ENCODE measurements around the gene CCDC3.
"Not testable (repeated sequence)": the region's sequence is repeated elsewhere in the genome, so short reads cannot be mapped to it uniquely, and the experiment has no call there.

The CCDC3 gene

DNA sequence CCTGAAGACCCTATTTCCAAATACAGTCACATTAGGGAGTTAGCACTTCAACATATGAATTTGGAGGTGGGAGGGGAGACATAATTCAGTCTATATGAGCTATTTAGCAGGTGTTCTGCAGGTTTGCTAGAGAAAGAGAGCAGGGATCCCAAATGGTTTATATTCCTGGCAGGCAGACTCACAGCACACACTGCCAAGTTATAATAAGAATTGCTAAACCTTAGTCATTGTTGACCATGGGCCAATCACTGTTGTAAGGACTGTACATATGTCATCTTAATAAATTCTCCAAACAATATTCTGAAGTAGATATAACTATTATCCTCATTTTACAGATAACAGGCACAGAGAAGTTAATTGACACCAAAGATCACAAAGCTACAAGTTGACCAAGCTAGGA is 1.5 kb upstream of the CCDC3 start:
- no peak for DNase-seq
- intact Hi-C loops (cut with DNase I), result no loop called here

DNA sequence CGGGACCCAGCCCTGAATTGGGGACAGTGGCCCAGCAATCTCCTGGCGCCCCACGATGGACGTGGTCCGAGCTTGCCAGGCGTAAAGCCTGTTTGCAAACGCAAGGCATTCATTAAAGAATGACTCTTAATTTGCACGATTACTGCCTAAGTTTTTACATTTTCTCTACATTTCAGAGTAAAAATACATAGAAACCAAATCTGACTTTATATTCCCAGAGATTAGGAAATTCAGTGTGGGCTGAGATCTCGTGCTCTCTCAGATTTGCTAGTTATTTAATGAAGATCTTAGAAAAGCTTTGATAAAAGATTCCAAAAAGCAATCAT is 337 bp upstream of the CCDC3 start:
- intact Hi-C loops (cut with DNase I), result no loop called here
- peak in 3 of 10 donors; percentile 37 to 88 (median 85) for DNase-seq

DNA sequence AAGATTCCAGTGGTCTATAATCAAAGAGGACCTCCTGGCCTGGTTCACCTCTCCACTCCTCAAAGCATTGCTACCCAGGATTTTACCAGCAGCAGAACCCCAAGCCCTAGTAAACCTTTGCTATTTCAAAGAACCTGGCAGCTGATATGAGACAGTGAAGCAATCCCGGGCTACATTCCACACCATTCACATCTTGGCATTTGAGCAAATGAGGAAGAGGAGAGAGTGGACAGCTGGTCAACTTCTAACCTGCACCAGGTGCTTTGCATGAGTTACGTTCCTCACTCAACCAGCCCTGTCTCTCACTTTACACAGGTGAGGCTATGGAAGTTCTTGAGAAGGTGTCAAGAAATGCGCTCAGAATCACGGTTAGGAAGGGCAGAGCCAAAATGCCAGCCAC is 1.1 kb downstream of the CCDC3 start:
- intact Hi-C loops (cut with DNase I), result no loop called here
- DNase-seq, result no peak

DNA sequence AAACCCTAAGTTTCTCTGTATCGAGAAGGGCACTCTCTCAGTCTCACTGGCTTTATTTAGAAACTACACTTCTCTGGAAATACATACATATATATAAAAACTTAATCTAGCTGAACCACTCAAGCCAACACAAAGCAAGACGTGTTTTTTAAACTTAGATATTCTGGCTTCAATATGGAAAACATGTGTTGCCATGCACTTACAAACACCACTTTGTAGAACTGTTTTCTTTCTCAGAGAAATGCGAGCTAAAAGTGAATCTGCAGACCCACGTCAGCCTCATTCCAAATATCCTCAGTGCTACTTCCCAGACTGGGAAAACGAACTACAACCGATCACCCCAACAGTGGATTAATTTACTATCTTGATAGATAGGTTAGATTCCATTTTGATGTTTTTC is 1.7 kb downstream of the CCDC3 start:
- intact Hi-C loops (cut with DNase I), result no loop called here
- no peak for DNase-seq

DNA sequence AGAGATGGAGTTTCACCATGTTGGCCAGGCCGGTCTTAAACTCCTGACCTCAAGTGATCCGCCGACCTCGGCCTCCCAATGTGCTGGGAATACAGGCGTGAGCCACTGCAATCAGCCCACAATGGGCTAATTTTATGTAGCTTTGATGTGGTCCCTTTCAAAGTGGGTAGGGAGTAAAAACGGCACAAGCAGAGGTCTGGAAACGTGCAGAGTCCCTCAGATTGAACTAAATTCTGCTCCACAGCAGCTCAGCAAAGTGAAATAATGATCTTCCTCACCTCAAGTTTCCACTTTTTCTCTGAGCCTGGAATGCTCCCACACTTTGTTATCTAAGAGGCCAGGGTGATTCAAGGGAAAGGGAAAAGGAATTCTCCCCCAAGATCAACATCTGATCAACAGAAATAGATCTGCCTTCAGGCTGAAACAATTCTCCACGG is 6.1 kb downstream of the CCDC3 start:
- intact Hi-C loops (cut with DNase I), result no loop called here
- DNase-seq, result no peak

DNA sequence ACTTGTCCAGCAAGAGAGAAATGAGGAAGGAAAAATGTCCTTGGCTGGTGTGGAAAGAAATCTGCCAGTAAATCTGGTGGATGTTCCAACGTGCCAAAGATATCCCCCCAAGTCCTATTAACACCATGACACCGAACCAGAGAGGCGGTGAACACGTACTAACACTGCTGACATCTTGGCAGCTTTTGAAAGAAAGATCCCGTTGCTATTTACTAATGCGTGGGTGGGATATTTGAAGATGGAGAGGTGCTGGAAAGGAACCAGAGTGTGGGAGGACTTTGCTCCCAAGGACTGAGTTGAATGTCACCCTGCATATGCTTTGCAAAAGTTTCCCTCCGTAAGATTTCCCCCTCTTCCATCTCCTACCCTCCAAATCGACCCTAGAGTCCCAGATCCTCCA is 7.9 kb downstream of the CCDC3 start:
- DNase-seq, result no peak
- intact Hi-C loops (cut with DNase I), result no loop called here

DNA sequence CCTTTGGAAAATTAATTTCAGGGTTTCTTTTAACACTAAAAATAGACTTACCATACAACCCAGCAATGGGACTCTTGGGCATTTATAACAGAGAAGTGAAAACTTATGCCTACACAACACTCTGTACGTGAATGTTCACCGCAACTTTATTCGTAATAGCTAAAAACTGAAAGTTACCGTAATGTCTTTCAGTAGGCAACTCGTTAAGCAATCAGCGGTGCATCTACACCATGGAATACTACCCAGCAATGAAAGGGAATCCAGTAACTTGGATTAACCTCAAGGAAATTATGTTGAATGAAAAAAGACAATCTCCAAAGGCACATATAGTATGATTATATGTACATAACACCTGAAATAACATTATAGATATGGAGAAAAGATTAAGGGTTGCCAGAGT is 16.2 kb downstream of the CCDC3 start:
- no peak for DNase-seq
- intact Hi-C loops (cut with DNase I), result no loop called here

DNA sequence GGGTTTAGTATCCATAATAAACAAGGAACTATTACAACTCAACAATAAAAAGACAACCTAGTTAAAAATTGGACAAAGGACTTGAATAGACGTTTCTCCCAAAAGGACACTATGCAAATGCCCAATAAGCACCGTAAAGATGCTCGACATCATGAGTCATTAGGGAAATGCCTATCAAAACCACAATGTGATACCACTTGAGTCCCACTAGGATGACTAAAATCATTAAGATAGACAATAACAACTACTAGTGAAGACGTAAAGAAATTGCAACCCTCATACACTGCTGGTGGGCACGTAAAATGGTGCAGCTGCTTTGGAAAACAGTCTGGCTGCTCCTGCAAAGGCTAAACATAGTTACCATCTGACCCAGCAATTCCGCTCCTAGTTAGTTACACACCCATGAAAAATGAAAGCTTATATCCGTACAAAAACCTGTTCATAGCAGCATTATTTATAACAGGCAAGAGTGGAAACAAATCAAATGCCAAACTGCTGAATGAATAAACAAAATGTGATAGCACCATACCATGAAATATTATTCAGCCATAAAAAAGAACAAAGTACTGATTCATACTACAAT is 17.3 kb downstream of the CCDC3 start:
- no peak for DNase-seq
- intact Hi-C loops (cut with DNase I), result no loop called here

DNA sequence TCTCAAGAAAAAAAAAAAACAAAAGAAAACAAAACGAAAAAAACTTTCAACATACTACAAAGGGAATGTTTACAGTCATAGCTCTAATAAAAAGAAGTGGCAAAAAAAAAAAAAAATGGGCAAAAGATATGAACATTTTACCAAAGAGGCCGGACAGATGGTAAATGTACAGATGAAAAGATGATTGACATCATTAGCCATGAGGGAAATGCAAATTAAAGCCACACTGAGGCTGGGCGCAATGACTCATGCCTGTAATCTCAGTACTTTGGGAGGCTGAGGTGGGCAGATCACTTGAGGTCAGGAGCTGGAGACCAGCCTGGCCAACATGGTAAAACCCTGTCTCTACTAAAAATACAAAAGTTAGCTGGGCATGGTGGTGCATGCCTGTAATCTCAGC is 17.9 kb downstream of the CCDC3 start:
- DNase-seq; intact Hi-C loops (cut with DNase I): not testable (repeated sequence)

DNA sequence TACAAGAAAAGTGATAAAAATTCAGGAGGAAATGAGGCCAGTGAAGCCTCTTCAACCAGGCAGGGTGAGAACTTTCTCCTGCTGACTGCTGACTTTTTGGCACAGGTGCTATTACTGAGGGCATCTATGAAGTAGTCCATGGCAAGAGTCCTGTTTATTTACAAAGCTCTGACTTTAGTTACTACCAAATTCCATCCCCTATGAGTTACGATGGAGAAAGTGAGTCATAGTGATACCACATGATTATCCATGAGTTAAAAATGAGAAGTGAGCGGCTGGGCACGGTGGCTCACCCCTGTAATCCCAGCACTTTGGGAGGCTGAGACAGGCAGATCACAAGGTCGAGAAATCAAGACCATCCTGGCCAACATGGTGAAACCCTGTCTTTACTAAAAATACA is 19.9 kb downstream of the CCDC3 start:
- DNase-seq, result no peak
- intact Hi-C loops (cut with DNase I), result no loop called here

DNA sequence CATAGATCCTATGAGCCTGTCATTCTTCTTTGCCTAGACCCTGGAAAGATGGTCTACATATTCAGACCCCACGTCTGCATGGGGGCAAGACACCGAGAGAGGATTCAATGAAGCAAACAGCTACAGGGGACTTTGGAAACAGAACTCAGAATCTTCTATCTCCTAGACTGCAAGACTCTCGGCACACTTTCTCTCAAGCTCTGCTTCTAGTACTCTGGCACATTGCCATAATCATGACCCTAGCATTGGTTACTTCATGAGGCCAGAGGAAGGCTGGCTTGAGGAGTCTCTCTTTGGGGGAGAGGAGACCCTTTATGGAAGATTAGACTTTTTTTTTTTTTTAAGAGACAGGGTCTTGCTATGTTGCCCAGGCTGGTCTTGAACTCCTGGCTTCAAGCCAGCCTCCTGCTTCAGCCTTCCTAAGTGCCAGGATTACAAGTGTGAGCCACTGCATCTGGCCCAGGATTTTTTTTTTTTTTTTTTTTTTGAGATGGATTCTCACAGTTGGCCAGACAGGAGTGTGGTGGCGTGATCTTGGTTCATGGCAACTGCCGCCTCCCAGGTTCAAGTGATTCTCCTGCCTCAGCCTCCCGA is 20.7 kb downstream of the CCDC3 start:
- DNase-seq, result no peak

DNA sequence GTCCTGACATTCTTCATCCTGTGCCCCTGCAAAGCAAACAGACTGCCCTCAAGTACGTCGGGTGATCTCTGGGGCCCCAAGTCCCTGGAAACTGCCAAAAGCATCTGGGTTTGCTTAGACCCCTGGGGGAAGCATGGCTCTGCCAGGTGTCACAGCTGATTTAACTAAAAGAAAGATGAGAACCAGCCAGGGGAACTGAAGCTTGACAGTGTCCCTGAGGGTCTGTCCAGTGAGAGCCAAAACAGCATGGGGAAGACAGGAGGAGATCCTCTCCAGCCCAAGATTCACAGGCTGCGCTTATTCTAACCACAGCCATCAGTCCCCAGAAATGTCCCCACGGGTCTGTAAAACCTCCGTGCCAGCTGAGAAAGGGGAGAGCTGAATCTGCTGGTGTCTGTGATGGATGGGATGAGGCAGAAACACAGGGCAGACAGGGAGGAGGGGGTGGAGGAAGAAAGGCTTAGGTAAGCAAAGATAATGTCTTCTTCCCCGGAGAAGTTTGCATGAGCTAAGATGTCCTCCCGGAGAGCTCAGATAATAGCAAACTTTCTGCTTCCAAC is 21.3 kb downstream of the CCDC3 start:
- intact Hi-C loops (cut with DNase I), result no loop called here
- no peak for DNase-seq

More for the DNA sequence above, 20.7 kb downstream of the CCDC3 start:
- intact Hi-C loops (cut with DNase I), result no loop called here

DNA sequence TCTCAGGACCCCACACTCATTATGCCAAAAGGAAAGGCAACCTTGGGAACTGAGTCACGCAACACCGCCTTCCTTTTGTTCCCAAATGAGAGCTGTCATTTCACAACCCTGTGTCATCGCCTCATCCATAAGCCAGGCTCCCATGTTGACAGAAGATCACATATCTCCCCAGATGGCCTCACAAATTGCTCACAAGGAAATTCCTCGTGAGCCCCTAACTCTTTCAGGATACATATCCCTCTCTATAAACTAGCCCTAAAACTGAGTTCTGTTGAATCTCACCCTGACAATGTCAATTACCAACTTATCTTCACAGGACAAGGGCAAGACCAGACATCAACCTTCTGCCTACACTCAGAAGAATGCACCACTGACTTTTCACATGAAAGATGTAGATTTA is 22.6 kb downstream of the CCDC3 start:
- intact Hi-C loops (cut with DNase I), result no loop called here
- DNase-seq, result no peak

DNA sequence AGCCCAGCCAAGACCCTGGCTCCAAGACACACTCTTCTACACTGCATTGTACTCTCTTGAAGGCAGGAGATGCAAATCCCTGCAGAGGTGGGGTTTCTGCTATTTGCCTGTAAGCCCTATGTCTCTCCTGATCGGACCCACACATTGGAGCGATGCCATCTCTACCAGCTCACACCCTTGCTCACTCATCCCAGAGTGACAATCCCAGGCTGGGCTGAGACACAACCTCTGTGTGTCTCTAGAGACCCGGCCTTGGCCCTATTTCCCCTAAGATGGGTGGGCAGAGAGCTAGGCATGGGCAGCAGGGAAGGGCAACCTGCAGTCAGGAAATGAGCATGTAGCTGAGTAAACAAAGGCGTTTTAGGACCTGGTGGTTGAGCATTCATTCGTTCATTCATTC is 25.6 kb downstream of the CCDC3 start:
- no peak for DNase-seq
- intact Hi-C loops (cut with DNase I), result no loop called here

DNA sequence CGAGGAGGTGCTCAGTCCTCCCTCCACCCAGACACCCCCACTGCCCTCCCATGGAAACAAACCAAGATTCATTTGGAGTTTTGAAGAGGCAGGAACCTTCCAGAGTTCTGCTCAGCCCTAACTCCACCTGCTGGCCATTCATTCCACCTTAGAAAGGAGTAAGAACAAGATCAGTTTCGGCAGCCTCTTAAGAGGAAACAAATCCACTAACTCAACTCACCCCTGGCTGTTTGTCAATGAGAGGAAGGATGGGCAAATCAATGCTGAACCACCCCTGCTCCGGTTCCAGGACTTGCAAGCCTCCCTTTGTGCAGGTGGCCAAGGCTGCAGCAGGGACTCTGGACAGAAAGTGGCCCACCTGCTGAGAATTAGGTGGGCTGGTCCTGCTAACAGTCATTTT is 26.2 kb downstream of the CCDC3 start:
- intact Hi-C loops (cut with DNase I), result no loop called here

DNA sequence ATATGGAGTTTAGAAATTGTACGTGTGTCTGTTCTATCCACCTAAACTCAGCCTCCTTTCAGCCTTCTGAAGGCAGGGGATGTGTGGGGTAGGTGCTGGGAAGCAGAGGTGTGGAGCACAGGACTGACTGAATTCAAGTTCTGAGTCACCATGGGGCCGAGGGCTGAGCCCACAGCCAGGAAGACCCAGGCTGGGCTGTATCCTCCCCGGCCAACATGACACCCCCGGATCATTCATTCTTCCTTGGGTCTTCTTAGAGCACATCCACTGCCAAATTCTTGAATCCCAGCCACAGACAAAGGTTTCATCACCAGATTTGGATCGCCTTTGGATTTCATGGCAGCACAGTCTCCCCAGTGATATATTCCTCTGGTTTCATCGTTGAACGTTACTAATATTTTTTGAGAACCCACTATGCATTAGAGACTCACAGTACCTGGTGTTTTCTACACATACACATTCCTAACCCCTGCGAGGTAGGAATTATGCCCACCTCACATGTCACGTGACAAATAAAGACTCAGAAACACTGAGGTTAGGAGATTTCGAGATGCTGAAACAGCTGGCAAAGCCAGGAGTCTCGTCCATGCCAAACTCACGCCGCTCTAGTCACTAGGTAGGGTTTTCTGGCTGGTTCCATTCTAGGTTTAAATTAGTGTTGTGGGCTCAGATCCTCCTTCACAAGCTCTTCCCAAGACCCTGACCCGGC is 26.9 kb downstream of the CCDC3 start:
- no peak for DNase-seq
- intact Hi-C loops (cut with DNase I), result no loop called here

More for the DNA sequence above, 26.2 kb downstream of the CCDC3 start:
- no peak for DNase-seq

DNA sequence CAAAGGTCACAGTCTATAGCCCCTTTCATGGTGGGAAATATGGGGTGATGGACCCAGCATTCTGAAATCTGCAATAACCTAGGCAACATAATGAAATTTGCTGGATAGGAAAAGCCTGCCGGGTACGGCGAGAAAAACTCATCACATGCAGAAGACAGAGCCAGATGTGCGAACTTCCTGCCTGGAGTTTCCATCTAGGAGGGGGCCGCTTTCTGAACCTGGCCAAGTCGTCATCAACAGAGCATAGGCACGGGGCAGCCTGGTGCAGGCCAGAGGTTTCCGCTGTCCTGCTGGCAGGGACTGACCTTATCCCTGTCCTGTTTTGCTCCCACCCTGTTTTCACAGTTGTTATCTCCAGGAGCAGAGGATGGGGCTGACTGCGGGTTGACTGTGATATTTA is 27.4 kb downstream of the CCDC3 start:
- intact Hi-C loops (cut with DNase I), result no loop called here
- DNase-seq, result peak in 1 of 10 donors; percentile 24

DNA sequence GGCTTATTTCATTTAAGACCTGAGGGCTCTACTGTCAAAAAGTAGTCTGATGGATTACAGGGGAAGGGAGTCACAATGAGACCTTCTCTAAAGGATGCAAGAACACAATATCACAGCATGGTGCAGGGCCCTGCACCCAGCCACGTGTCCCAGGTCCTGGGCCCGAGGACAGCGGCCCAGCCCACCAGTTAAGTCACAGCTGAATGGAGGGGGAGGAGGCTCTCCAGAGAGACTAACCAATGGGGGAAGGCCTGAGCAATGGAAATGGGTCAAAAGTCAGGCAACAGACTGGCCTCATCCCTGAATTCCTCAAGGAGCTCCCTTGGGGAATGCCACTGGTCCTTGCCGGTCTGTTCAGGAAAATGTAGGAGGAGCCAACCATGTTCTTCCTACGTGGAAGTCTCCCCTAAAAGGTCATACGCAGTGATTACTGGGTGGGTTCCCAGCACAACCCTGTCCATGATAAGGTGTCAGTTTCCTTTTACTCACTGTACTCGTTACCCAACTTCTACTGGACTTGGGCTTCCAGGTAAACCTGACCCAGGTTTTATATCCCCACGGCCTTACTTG is 28.3 kb downstream of the CCDC3 start:
- DNase-seq, result peak in 1 of 10 donors; percentile 53
- intact Hi-C loops (cut with DNase I), result no loop called here

DNA sequence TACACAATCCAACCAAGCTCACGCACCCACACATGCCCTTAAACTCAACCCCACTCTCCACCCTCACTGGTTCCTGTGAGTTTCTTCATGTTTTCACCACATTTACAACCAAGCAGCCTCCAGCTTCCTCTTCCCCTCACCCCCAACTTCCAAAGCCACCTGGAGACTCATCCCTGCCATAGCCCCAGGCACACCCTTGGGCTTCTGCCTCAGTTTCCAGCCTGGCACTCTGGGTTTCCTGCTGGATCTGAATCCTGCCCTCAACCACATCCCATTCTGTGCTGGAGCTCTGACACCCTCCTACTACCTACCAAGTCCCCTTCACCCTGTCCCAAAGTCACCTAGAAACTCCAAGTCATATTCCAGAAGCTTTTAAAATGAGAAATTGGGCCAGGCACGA is 29.4 kb downstream of the CCDC3 start:
- intact Hi-C loops (cut with DNase I), result no loop called here
- DNase-seq, result no peak

DNA sequence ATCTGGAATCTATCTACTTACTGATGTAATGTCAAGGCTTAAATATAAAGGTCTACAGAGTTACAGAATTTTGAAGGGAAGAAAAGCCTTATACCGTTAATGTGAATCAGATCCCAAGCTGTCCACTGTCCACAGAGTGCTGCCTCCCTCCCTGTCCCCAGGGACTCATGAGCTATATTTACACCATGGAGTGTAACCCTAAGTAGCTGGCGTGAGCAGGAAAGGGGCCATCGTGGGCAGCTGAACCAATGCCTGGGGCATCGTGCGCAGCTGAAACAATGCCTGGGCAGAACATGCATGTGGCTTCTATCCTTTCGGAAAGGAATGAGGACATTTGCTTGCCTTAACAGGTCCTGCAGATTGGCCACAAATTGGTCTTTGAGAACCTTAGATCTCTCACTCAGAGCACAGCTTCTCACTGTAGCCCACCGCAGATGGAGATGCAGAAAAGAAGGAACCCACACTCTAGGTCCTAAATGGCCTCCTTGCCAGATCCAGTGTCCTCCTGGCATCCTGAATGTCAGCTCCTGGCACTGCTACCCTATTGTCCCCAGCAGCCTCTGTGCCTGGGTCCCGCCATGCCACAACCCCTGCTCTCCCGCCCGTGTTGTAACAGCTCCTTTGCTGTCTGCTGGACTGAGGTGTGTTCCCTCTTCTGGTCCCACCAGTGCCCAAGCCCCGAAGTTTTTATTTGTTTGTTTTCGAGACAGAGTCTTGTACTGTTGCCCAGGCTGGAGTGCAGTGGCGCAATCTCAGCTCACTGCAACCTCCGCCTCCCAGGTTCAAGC is 30.3 kb downstream of the CCDC3 start:
- intact Hi-C loops (cut with DNase I), result no loop called here
- DNase-seq, result no peak

DNA sequence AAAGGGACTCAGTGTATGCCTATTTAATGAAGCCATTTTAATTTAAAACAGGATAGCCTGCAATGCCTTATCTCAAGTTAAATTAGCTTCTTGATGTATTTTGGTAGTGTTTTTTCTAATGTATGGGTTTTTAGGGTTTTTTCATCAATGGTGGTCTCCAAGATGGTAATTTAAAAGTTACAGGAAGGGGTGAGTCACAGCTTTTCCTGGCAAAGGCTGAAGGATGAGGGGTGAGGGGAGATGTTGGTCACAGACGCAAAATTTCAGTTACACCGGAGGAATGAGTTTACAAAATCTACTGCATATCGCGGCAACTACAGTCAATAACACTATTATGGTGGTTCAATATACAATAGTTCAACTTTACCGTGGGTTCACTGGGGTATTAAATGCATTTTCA is 31.6 kb downstream of the CCDC3 start:
- intact Hi-C loops (cut with DNase I), result no loop called here
- DNase-seq, result no peak

Measured in posterior cingulate gyrus (tissue), 11 donors.